H9 (cell line): Measurements from ENCODE around the gene ILF3. TPM values are rescaled to one million over a fixed set of nuclear protein-coding genes. Genes with fewer than 3 reads are reported as not detected.

Experiments used
- DNase-seq: peaks from one replicate; pipeline ENCODE4 v3.0.0-alpha.2; 2017
- H2AFZ ChIP-seq: one replicate; pipeline ENCODE4 v1.6.1; 2013; ENCODE audit warnings: mild to moderate bottlenecking, low read length, control low read depth, moderate library complexity
- H2AK5ac ChIP-seq: 2 replicates; pipeline ENCODE4 v1.6.1; 2013; ENCODE audit warnings: low read length, control low read depth, mixed read lengths; ENCODE audit not compliant: insufficient read length
- H2BK120ac ChIP-seq: one replicate; pipeline ENCODE4 v1.6.1; 2013; ENCODE audit warnings: low read depth, mild to moderate bottlenecking, low read length, control low read depth, inconsistent platforms; ENCODE audit not compliant: poor library complexity, severe bottlenecking
- H2BK12ac ChIP-seq: 2 replicates; pipeline ENCODE4 v1.6.1; 2013; ENCODE audit warnings: low read length, control low read depth, mixed read lengths, low read depth; ENCODE audit not compliant: insufficient read length
- H2BK15ac ChIP-seq: 2 replicates; pipeline ENCODE4 v1.6.1; 2013; ENCODE audit warnings: low read depth, low read length, control low read depth
- H2BK20ac ChIP-seq: one replicate; pipeline ENCODE4 v1.6.1; 2013; ENCODE audit warnings: low read depth, mild to moderate bottlenecking, low read length, control low read depth, inconsistent platforms; ENCODE audit not compliant: poor library complexity, severe bottlenecking
- H2BK5ac ChIP-seq: 2 replicates; pipeline ENCODE4 v1.6.1; 2013; ENCODE audit warnings: low read length, control low read depth, mixed read lengths; ENCODE audit not compliant: insufficient read length
- H3K14ac ChIP-seq: 2 replicates; pipeline ENCODE4 v1.6.1; 2013; ENCODE audit warnings: low read length, control low read depth; ENCODE audit not compliant: insufficient read depth
- H3K18ac ChIP-seq: 2 replicates; pipeline ENCODE4 v1.6.1; 2013; ENCODE audit warnings: low read depth, mild to moderate bottlenecking, mixed read lengths, low read length, control low read depth; ENCODE audit not compliant: insufficient read length
- H3K23ac ChIP-seq: 2 replicates; pipeline ENCODE4 v1.6.1; 2013; ENCODE audit warnings: low read length, control low read depth, mixed read lengths, low read depth; ENCODE audit not compliant: insufficient read length
- H3K23me2 ChIP-seq: 2 replicates; pipeline ENCODE4 v1.6.1; 2013; ENCODE audit warnings: low read depth, mild to moderate bottlenecking, mixed read lengths, low read length, control low read depth; ENCODE audit not compliant: insufficient read length, poor library complexity, severe bottlenecking
- H3K27ac ChIP-seq: 2 replicates; pipeline ENCODE4 v1.5.1; 2013; ENCODE audit warnings: low read length, control low read depth, mixed read lengths, low read depth; ENCODE audit not compliant: insufficient read length
- H3K27me3 ChIP-seq: 2 replicates; pipeline ENCODE4 v1.6.1; 2013; ENCODE audit warnings: low read length, control low read depth, inconsistent platforms; ENCODE audit not compliant: insufficient read depth
- H3K4ac ChIP-seq: 2 replicates; pipeline ENCODE4 v1.6.1; 2013; ENCODE audit warnings: low read depth, mild to moderate bottlenecking, control low read depth, inconsistent platforms, low read length, moderate library complexity
- H3K4me1 ChIP-seq: 2 replicates; pipeline ENCODE4 v1.6.1; 2013; ENCODE audit warnings: low read length, control low read depth, inconsistent platforms; ENCODE audit not compliant: insufficient read depth
- H3K4me2 ChIP-seq: 2 replicates; pipeline ENCODE4 v1.6.1; 2013; ENCODE audit warnings: low read length, control low read depth, mixed read lengths; ENCODE audit not compliant: insufficient read length, insufficient read depth
- H3K56ac ChIP-seq: 2 replicates; pipeline ENCODE4 v1.6.1; 2013; ENCODE audit warnings: low read depth, mild to moderate bottlenecking, mixed read lengths, low read length, control low read depth; ENCODE audit not compliant: insufficient read length
- H3K79me1 ChIP-seq: 2 replicates; pipeline ENCODE4 v1.6.1; 2013; ENCODE audit warnings: low read depth, mild to moderate bottlenecking, moderate library complexity, low read length, control low read depth, inconsistent platforms; ENCODE audit not compliant: insufficient read depth, poor library complexity, severe bottlenecking
- H3K79me2 ChIP-seq: 2 replicates; pipeline ENCODE4 v1.6.1; 2013; ENCODE audit warnings: low read length, control low read depth, inconsistent platforms; ENCODE audit not compliant: insufficient read depth
- H3K9ac ChIP-seq: 2 replicates; pipeline ENCODE4 v1.6.1; 2013; ENCODE audit warnings: low read length, control low read depth, mixed read lengths; ENCODE audit not compliant: insufficient read length; ENCODE audit errors: extremely low read depth
- H3K9me3 ChIP-seq: one replicate; pipeline ENCODE4 v1.6.1; 2013; ENCODE audit warnings: low read depth, low read length, inconsistent platforms; ENCODE audit not compliant: control insufficient read depth
- H3T11ph ChIP-seq: one replicate; pipeline ENCODE4 v1.6.1; 2013; ENCODE audit warnings: mild to moderate bottlenecking, low read length, control low read depth, inconsistent platforms
- H4K20me1 ChIP-seq: one replicate; pipeline ENCODE4 v1.6.1; 2013; ENCODE audit not compliant: control insufficient read depth, insufficient read length, insufficient read depth
- H4K5ac ChIP-seq: 2 replicates; pipeline ENCODE4 v1.6.1; 2013; ENCODE audit warnings: low read depth, mild to moderate bottlenecking, mixed read lengths, low read length, control low read depth; ENCODE audit not compliant: insufficient read length
- H4K8ac ChIP-seq: replicated peaks from 2 replicates; pipeline ENCODE4 v1.6.1; 2013; ENCODE audit warnings: low read length, control low read depth, mixed read lengths, low read depth; ENCODE audit not compliant: insufficient read length
- H4K91ac ChIP-seq: 2 replicates; pipeline ENCODE4 v1.6.1; 2013; ENCODE audit warnings: low read depth, mild to moderate bottlenecking, moderate library complexity, mixed read lengths, low read length, control low read depth; ENCODE audit not compliant: insufficient read length
- H3K27ac Mint-ChIP-seq, 3 experiments: 2 replicates in 2 of 3; 3 replicates in 1 of 3; pipeline ENCODE4 v1.8.0; 2020 to 2021; ENCODE audit warnings: mixed read lengths in 3 of 3, mild to moderate bottlenecking in 1 of 3, moderate library complexity in 1 of 3
- H3K27me3 Mint-ChIP-seq: 2 replicates; pipeline ENCODE4 v1.8.0; 2021; ENCODE audit warnings: low read depth, mild to moderate bottlenecking, moderate library complexity, mixed read lengths
- H3K36me3 Mint-ChIP-seq, 3 experiments: 2 replicates in 2 of 3; 3 replicates in 1 of 3; pipeline ENCODE4 v1.8.0; 2020 to 2021; ENCODE audit warnings: low read depth in 3 of 3, mixed read lengths in 3 of 3; ENCODE audit not compliant: insufficient read depth in 1 of 3
- H3K4me1 Mint-ChIP-seq, 2 experiments: 2 replicates each; pipeline ENCODE4 v1.8.0; 2020; ENCODE audit warnings: mixed read lengths in 2 of 2
- H3K4me3 Mint-ChIP-seq, 2 experiments: 2 replicates in 1 of 2; 3 replicates in 1 of 2; pipeline ENCODE4 v1.8.0; 2020 to 2021; ENCODE audit warnings: mild to moderate bottlenecking in 2 of 2, mixed read lengths in 2 of 2, moderate library complexity in 1 of 2
- H3K9me3 Mint-ChIP-seq, 2 experiments: 2 replicates in 1 of 2; 3 replicates in 1 of 2; pipeline ENCODE4 v1.8.0; 2020; ENCODE audit warnings: mild to moderate bottlenecking in 2 of 2, mixed read lengths in 2 of 2, moderate library complexity in 1 of 2
- CTCF ChIP-seq: fragments of 200-600 bp; sonication (generic); conservative IDR thresholded peaks from 3 replicates; pipeline ENCODE4 v1.8.0; 2021; ENCODE audit warnings: antibody characterized with exemption, mild to moderate bottlenecking
- WGBS: extraction: QIAGEN DNeasy Blood & Tissue Kit; methylation state at CpG from one replicate; pipeline ENCODE4 v1.1.7; 2013; ENCODE audit warnings: missing lambda C conversion rate, low lambda C conversion rate, mixed read lengths; ENCODE audit not compliant: insufficient read length; ENCODE audit errors: extremely low coverage; 5-methylcytosine and 5-hydroxymethylcytosine counted together
- total RNA-seq: library from RNA; stranded (reverse); gene quantifications from 2 replicates; pipeline ENCODE4 v1.2.1, GENCODE V29; 2021

Gene ILF3
- total RNA-seq, 1 experiment from 2014 or later, result 841 TPM

GRCh38 chr19:10687518-10688288 is 33.6 kb downstream of the ILF3 start:
- Histone ChIP-seq H3K56ac (no peak overlapping the region), H2BK15ac (no peak overlapping the region), H3K23me2 (no peaks in the 10 kb centered on the region), H3K14ac (no peak overlapping the region), H2BK120ac (no peak overlapping the region), H3K18ac (no peak overlapping the region), H2AK5ac (no peak overlapping the region), H3K27me3 (no peaks in the 10 kb centered on the region), H3K9me3 (no peaks in the 10 kb centered on the region), H2BK20ac (no peak overlapping the region), H3K79me1 (peaks cover 3% of the 10 kb centered on the region), H3K23ac (no peak overlapping the region), H4K8ac (no peak overlapping the region), H3T11ph (no peak overlapping the region), H3K4me1 (no peaks in the 10 kb centered on the region), H4K5ac (no peak overlapping the region), H3K79me2 (no peaks in the 10 kb centered on the region), H2AFZ (no peak overlapping the region), H3K4ac (no peak overlapping the region), H4K20me1 (peaks cover 3% of the 10 kb centered on the region), H2BK5ac (no peak overlapping the region), H3K27ac (no peak overlapping the region), H3K9ac (no peak overlapping the region), H4K91ac (no peak overlapping the region), H2BK12ac (no peak overlapping the region), H3K4me2 (no peak overlapping the region)
- Mint-ChIP-seq H3K36me3 (peaks cover 55 to 98% (median 96%) of the 10 kb centered on the region in 3 experiments; a peak in 6 of 7 replicates), H3K4me3 (no peak overlapping the region), H3K27me3 (peaks cover 5% of the 10 kb centered on the region), H3K27ac (peak overlapping the region; percentile 22 to 76 (median 53); a peak in 4 of 7 replicates), H3K9me3 (no peaks in the 10 kb centered on the region), H3K4me1 (peaks cover 10 to 16% of the 10 kb centered on the region in 2 experiments)
- WGBS, result no CpG with 5 or more reads among the region's 25 CpGs
- TF ChIP-seq CTCF, result no peak
- no peak for DNase-seq
